Karpas-422 (cell line): ENCODE measurements around the gene DNAH9. TPM values are rescaled to one million over a fixed set of nuclear protein-coding genes. Genes with fewer than 3 reads are reported as not detected.

Source experiments
- DNase-seq: peaks from one replicate; pipeline ENCODE4 v3.0.0-alpha.2; 2015
- H2AFZ ChIP-seq: fragments of 200-600 bp; sonication (generic); 2 replicates; pipeline ENCODE4 v1.6.1; 2014; ENCODE audit warnings: antibody characterized with exemption, low read length, mixed read lengths
- H3K27ac ChIP-seq: fragments of 200-600 bp; sonication (generic); 2 replicates; pipeline ENCODE4 v1.5.1; 2014; ENCODE audit warnings: mild to moderate bottlenecking, low read length, moderate library complexity
- H3K27me3 ChIP-seq: fragments of 200-600 bp; sonication (generic); 2 replicates; pipeline ENCODE4 v1.6.1; 2014; ENCODE audit warnings: low read length, mixed read lengths
- H3K36me3 ChIP-seq: fragments of 200-600 bp; sonication (generic); 2 replicates; pipeline ENCODE4 v1.6.1; 2014; ENCODE audit warnings: low read length, mixed read lengths; ENCODE audit not compliant: insufficient read depth
- H3K4me1 ChIP-seq: fragments of 200-600 bp; sonication (generic); 2 replicates; pipeline ENCODE4 v1.6.1; 2014; ENCODE audit warnings: mild to moderate bottlenecking, low read length, mixed read lengths
- H3K4me2 ChIP-seq: fragments of 200-600 bp; sonication (generic); 2 replicates; pipeline ENCODE4 v1.6.1; 2014; ENCODE audit warnings: low read length, low read depth, mild to moderate bottlenecking; ENCODE audit not compliant: poor library complexity, severe bottlenecking
- H3K4me3 ChIP-seq: fragments of 200-600 bp; sonication (generic); 2 replicates; pipeline ENCODE4 v1.5.1; 2014; ENCODE audit warnings: mild to moderate bottlenecking, antibody characterized with exemption, low read length, mixed read lengths
- H3K79me2 ChIP-seq: fragments of 200-600 bp; sonication (generic); 2 replicates; pipeline ENCODE4 v1.6.1; 2014; ENCODE audit warnings: mild to moderate bottlenecking, low read length, mixed read lengths
- H3K9ac ChIP-seq: fragments of 200-600 bp; sonication (generic); 2 replicates; pipeline ENCODE4 v1.6.0; 2014; ENCODE audit warnings: low read length
- H3K9me2 ChIP-seq: fragments of 200-600 bp; sonication (generic), shearing (Covaris generic); replicated peaks from 2 replicates; pipeline ENCODE4 v1.6.0; 2014; ENCODE audit warnings: mild to moderate bottlenecking, low read length, moderate library complexity; ENCODE audit not compliant: insufficient read depth
- H3K9me3 ChIP-seq: fragments of 300-700, 200-600 bp; sonication (generic); 2 replicates; pipeline ENCODE4 v1.6.1; 2014; ENCODE audit warnings: low read length, mixed read lengths
- H4K20me1 ChIP-seq: fragments of 200-600 bp; sonication (generic); 2 replicates; pipeline ENCODE4 v1.6.1; 2014; ENCODE audit warnings: mild to moderate bottlenecking, antibody characterized with exemption, low read length, low read depth; ENCODE audit not compliant: insufficient read depth
- total RNA-seq: library from RNA; depleted of rRNA; stranded (reverse); fragments of >200 nt; shearing (Covaris generic); gene quantifications from 2 replicates; pipeline ENCODE4 v1.2.3, GENCODE V29; 2014; ENCODE audit warnings: low replicate concordance

The DNAH9 gene
- total RNA-seq, 1 experiment from 2014 or later: not detected

GRCh38 chr17:11917415-11917814 is 319.1 kb downstream of the DNAH9 start:
- no peaks in the 10 kb centered on the region for H4K20me1 ChIP-seq
- DNase-seq: no peak
- no peaks in the 10 kb centered on the region for H3K9me2 ChIP-seq
- H3K4me2 ChIP-seq: no peak overlapping the region
- no peaks in the 10 kb centered on the region for H3K79me2 ChIP-seq
- H3K9ac ChIP-seq: no peak overlapping the region
- H3K36me3 ChIP-seq: no peaks in the 10 kb centered on the region
- H3K27ac ChIP-seq: no peak overlapping the region
- H3K4me1 ChIP-seq: no peaks in the 10 kb centered on the region
- no peaks in the 10 kb centered on the region for H3K9me3 ChIP-seq
- H3K4me3 ChIP-seq: no peak overlapping the region
- no peaks in the 10 kb centered on the region for H3K27me3 ChIP-seq
- H2AFZ ChIP-seq: no peak overlapping the region

GRCh38 chr17:11921296-11921695 is 323.0 kb downstream of the DNAH9 start:
- Histone ChIP-seq H2AFZ (no peak overlapping the region), H3K4me3 (no peak overlapping the region), H3K9me3 (no peaks in the 10 kb centered on the region), H3K4me1 (no peaks in the 10 kb centered on the region), H3K9me2 (no peaks in the 10 kb centered on the region), H3K36me3 (no peaks in the 10 kb centered on the region), H3K27me3 (no peaks in the 10 kb centered on the region), H4K20me1 (no peaks in the 10 kb centered on the region), H3K9ac (no peak overlapping the region), H3K79me2 (no peaks in the 10 kb centered on the region), H3K4me2 (no peak overlapping the region), H3K27ac (no peak overlapping the region)
- DNase-seq: no peak

GRCh38 chr17:11922638-11923037 is 324.4 kb downstream of the DNAH9 start:
- H3K9me2 ChIP-seq: no peaks in the 10 kb centered on the region
- no peaks in the 10 kb centered on the region for H3K9me3 ChIP-seq
- H2AFZ ChIP-seq: no peak overlapping the region
- no peaks in the 10 kb centered on the region for H3K27me3 ChIP-seq
- no peak for DNase-seq
- H3K9ac ChIP-seq: no peak overlapping the region
- H3K36me3 ChIP-seq: no peaks in the 10 kb centered on the region
- H3K4me2 ChIP-seq: no peak overlapping the region
- H3K79me2 ChIP-seq: no peaks in the 10 kb centered on the region
- H3K4me3 ChIP-seq: no peak overlapping the region
- H3K4me1 ChIP-seq: no peaks in the 10 kb centered on the region
- no peak overlapping the region for H3K27ac ChIP-seq
- H4K20me1 ChIP-seq: no peaks in the 10 kb centered on the region

- no peaks in the 10 kb centered on the region for H3K9me2 ChIP-seq
Measured at GRCh38 chr17:11924076-11924475, 325.8 kb downstream of the DNAH9 start.

GRCh38 chr17:11925262-11926021 is 327.2 kb downstream of the DNAH9 start:
- H3K9me2 ChIP-seq: no peaks in the 10 kb centered on the region
- DNase-seq: no peak
- no peak overlapping the region for H2AFZ ChIP-seq
- no peaks in the 10 kb centered on the region for H3K4me1 ChIP-seq
- no peak overlapping the region for H3K27ac ChIP-seq
- H3K4me2 ChIP-seq: no peak overlapping the region
- H3K27me3 ChIP-seq: no peaks in the 10 kb centered on the region
- H3K9me3 ChIP-seq: no peaks in the 10 kb centered on the region
- no peak overlapping the region for H3K4me3 ChIP-seq
- no peaks in the 10 kb centered on the region for H4K20me1 ChIP-seq
- no peaks in the 10 kb centered on the region for H3K36me3 ChIP-seq
- H3K9ac ChIP-seq: no peak overlapping the region
- H3K79me2 ChIP-seq: no peaks in the 10 kb centered on the region

More at GRCh38 chr17:11924076-11924475, 325.8 kb downstream of the DNAH9 start:
- Histone ChIP-seq H3K4me3 (no peak overlapping the region), H3K4me2 (no peak overlapping the region), H3K79me2 (no peaks in the 10 kb centered on the region), H3K36me3 (no peaks in the 10 kb centered on the region), H3K4me1 (no peaks in the 10 kb centered on the region), H3K9ac (no peak overlapping the region), H3K27ac (no peak overlapping the region), H2AFZ (no peak overlapping the region), H4K20me1 (no peaks in the 10 kb centered on the region), H3K9me3 (no peaks in the 10 kb centered on the region), H3K27me3 (no peaks in the 10 kb centered on the region)
- DNase-seq: no peak

- no peak overlapping the region for H2AFZ ChIP-seq
- no peaks in the 10 kb centered on the region for H3K9me2 ChIP-seq
- H3K4me1 ChIP-seq: no peaks in the 10 kb centered on the region
- H3K27ac ChIP-seq: no peak overlapping the region
- no peak overlapping the region for H3K9ac ChIP-seq
- no peak overlapping the region for H3K4me3 ChIP-seq
- DNase-seq: no peak
- no peaks in the 10 kb centered on the region for H3K9me3 ChIP-seq
- no peaks in the 10 kb centered on the region for H3K79me2 ChIP-seq
- no peak overlapping the region for H3K4me2 ChIP-seq
- no peaks in the 10 kb centered on the region for H3K36me3 ChIP-seq
- no peaks in the 10 kb centered on the region for H3K27me3 ChIP-seq
- no peaks in the 10 kb centered on the region for H4K20me1 ChIP-seq
Measured at GRCh38 chr17:11928436-11928835, 330.2 kb downstream of the DNAH9 start.

GRCh38 chr17:11932337-11932898 is 334.1 kb downstream of the DNAH9 start:
- Histone ChIP-seq H3K36me3 (no peaks in the 10 kb centered on the region), H3K4me3 (no peak overlapping the region), H3K9ac (no peak overlapping the region), H3K27me3 (no peaks in the 10 kb centered on the region), H3K9me2 (no peaks in the 10 kb centered on the region), H3K4me2 (no peak overlapping the region), H3K79me2 (no peaks in the 10 kb centered on the region), H3K4me1 (no peaks in the 10 kb centered on the region), H3K9me3 (no peaks in the 10 kb centered on the region), H4K20me1 (no peaks in the 10 kb centered on the region), H2AFZ (no peak overlapping the region), H3K27ac (no peak overlapping the region)
- no peak for DNase-seq

GRCh38 chr17:11935734-11936406 is 337.6 kb downstream of the DNAH9 start:
- H3K9ac ChIP-seq: no peak overlapping the region
- H3K79me2 ChIP-seq: no peaks in the 10 kb centered on the region
- no peaks in the 10 kb centered on the region for H3K9me3 ChIP-seq
- H3K36me3 ChIP-seq: no peaks in the 10 kb centered on the region
- DNase-seq: peak; percentile 77
- no peaks in the 10 kb centered on the region for H3K27me3 ChIP-seq
- H3K4me3 ChIP-seq: no peak overlapping the region
- H3K27ac ChIP-seq: no peak overlapping the region
- H2AFZ ChIP-seq: no peak overlapping the region
- no peaks in the 10 kb centered on the region for H3K9me2 ChIP-seq
- H3K4me2 ChIP-seq: no peak overlapping the region
- no peaks in the 10 kb centered on the region for H4K20me1 ChIP-seq
- no peaks in the 10 kb centered on the region for H3K4me1 ChIP-seq
